Esophagus muscularis mucosa (tissue), 3 donors: Measurements from ENCODE around the gene GLT1D1.

Experiments
- POLR2A ChIP-seq: fragments of 450-650 bp; IDR thresholded peaks from one replicate; pipeline ENCODE4 v1.6.1; 2017; ENCODE audit warnings: antibody characterized with exemption, moderate library complexity, mild to moderate bottlenecking, low read depth
- TF ChIP-seq, protein P1 (sequence below), 3 experiments: fragments of 200-600 bp in 2 of 3; fragments of 450-650 bp in 1 of 3; sonication (generic) in 2 of 3; IDR thresholded peaks; one replicate each; pipeline ENCODE4 v1.5.1; 2017 to 2019; ENCODE audit warnings: antibody characterized with exemption in 3 of 3, mild to moderate bottlenecking in 2 of 3, moderate library complexity in 1 of 3

DNA sequence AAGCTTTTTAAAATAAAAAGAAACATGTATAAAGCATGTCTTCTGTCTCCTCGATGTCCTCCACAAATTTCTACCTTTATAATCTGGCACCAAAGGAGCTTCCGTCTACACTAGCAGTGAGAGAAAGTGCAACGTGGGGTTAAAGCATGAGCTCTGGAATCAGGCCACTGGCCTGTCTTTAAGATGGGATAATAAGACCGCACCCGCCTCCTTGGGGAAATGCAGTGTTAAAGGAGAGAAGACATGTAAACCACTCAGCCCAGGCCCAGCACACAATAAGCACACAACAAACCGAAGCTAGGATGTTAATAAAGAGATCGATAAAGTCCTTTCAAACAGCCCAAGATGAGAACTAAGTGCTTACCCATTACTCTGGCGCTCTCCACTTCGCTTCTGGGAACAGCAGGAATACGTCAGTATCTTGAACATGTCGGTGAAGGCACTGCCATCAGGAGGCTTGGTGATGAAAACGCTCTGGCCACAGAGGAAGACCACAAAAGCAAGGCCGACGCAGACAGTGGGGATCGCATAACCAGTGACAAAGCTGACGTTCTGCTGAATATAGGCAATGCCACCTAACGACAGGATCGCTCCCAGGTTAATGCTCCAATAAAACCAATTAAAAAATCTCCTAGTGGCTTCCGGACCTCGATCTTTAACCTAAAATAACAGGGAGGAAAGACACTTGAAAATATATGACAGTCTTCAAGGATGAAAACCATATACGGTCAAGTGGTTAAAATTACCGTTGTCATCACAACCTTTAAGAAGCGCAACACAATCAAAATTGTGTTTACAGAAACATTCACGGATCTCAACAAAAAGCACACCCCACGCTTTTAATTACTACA, 38.6 kb upstream of the GLT1D1 start:
- TF ChIP-seq, protein P1, sequence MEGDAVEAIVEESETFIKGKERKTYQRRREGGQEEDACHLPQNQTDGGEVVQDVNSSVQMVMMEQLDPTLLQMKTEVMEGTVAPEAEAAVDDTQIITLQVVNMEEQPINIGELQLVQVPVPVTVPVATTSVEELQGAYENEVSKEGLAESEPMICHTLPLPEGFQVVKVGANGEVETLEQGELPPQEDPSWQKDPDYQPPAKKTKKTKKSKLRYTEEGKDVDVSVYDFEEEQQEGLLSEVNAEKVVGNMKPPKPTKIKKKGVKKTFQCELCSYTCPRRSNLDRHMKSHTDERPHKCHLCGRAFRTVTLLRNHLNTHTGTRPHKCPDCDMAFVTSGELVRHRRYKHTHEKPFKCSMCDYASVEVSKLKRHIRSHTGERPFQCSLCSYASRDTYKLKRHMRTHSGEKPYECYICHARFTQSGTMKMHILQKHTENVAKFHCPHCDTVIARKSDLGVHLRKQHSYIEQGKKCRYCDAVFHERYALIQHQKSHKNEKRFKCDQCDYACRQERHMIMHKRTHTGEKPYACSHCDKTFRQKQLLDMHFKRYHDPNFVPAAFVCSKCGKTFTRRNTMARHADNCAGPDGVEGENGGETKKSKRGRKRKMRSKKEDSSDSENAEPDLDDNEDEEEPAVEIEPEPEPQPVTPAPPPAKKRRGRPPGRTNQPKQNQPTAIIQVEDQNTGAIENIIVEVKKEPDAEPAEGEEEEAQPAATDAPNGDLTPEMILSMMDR (IDR thresholded peaks at IDR 0.05): no peak
- TF ChIP-seq POLR2A: no peak
